GM12891 (cell line): ENCODE measurements around the gene TET3.

ENCODE experiments used
- PAX5 ChIP-seq: IDR thresholded peaks from 2 replicates; pipeline ENCODE4 v1.6.1; 2011; ENCODE audit warnings: low read length, moderate library complexity, mild to moderate bottlenecking; ENCODE audit not compliant: insufficient read depth, severe bottlenecking
- POLR2A ChIP-seq: IDR thresholded peaks from 2 replicates; pipeline ENCODE4 v1.6.1; 2011; ENCODE audit warnings: low read depth, low read length, control low read depth
- POLR2AphosphoS5 ChIP-seq: IDR thresholded peaks from 2 replicates; pipeline ENCODE4 v1.6.1; 2011; ENCODE audit warnings: low read depth, low read length, control low read depth
- POU2F2 ChIP-seq: IDR thresholded peaks from 2 replicates; pipeline ENCODE4 v1.6.1; 2011; ENCODE audit warnings: low read depth, mild to moderate bottlenecking, control low read depth, low read length, moderate library complexity
- TAF1 ChIP-seq: IDR thresholded peaks from 2 replicates; pipeline ENCODE4 v1.6.1; 2011; ENCODE audit warnings: low read depth, low read length, control low read depth

DNA sequence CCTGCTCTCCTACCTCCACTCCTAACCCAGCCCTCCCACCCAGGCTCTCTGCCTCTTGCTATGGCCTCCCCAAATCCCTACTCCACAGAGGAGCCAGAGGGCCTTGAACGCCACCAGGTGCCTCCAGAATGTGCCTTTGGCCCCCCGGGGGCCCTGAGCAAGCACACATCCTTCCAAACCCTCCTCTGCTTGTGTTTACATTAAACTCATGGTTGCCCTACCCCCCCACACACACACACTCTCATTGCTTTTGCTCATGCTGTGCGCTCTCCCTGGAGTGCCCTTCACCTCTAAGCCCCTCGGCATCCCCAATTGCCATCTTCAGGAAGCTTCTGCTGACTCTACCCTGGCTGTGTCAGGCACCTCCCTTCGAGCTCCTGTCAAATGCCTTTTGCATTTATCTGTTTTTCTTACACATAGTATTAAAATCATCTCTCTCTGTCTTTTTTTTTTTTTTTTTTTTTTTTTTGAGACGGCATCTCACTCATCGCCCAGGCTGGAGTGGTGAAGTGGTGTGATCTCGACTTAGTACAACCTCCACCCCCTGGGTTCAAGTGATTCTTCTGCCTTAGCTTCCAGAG is 16.3 kb upstream of the TET3 start:
- TF ChIP-seq POLR2A (no peak), POLR2AphosphoS5 (no peak), PAX5 (no peak), TAF1 (no peak), POU2F2 (no peak)
